Esophagus squamous epithelium (tissue), 5 donors: Measurements from ENCODE around the gene TAF3. TPM values are rescaled to one million over a fixed set of nuclear protein-coding genes. Genes with fewer than 3 reads are reported as not detected.

ENCODE experiments used
- DNase-seq: peaks from one replicate; lab custom pipeline; 2025; lab: John Stamatoyannopoulos, UW
- H3K27ac ChIP-seq, 4 donors: fragments of 200-600 bp; sonication (generic); one replicate each; pipeline ENCODE4 v1.5.1; 2016 to 2019; ENCODE audit warnings: mild to moderate bottlenecking in 1 of 4
- H3K27me3 ChIP-seq, 4 donors: fragments of 200-600 bp; sonication (generic); 1 replicate in 3 of 4; 2 replicates in 1 of 4; pipeline versions ENCODE4 v1.5.1 to v1.6.0; 2017 to 2021; ENCODE audit warnings: antibody characterized with exemption in 1 of 4
- H3K36me3 ChIP-seq, 3 donors: fragments of 200-600 bp; sonication (generic); one replicate each; pipeline ENCODE4 v1.5.1; 2016 to 2019
- H3K4me1 ChIP-seq, 3 donors: fragments of 200-600 bp; sonication (generic); one replicate each; pipeline ENCODE4 v1.5.1; 2017 to 2019
- H3K4me3 ChIP-seq, 4 donors: fragments of 200-600 bp; sonication (generic); 1 replicate in 3 of 4; 2 replicates in 1 of 4; pipeline ENCODE4 v1.5.1; 2016 to 2019; ENCODE audit warnings: mild to moderate bottlenecking in 2 of 4, moderate library complexity in 1 of 4
- H3K9me3 ChIP-seq, 3 donors: fragments of 200-600 bp; sonication (generic); one replicate each; pipeline ENCODE4 v1.5.1; 2016 to 2019
- CTCF ChIP-seq, 6 experiments: fragments of 450-650 bp in 4 of 6; fragments of 200-600 bp in 2 of 6; sonication (generic) in 2 of 6; IDR thresholded peaks; one replicate each; pipeline ENCODE4 v1.5.1; 2016 to 2019; ENCODE audit warnings: antibody characterized with exemption in 6 of 6, mild to moderate bottlenecking in 4 of 6, moderate library complexity in 4 of 6
- POLR2A ChIP-seq, 4 donors: fragments of 450-650 bp; IDR thresholded peaks; one replicate each; pipeline ENCODE4 v1.6.1; 2017; ENCODE audit warnings: antibody characterized with exemption in 4 of 4, mild to moderate bottlenecking in 4 of 4, moderate library complexity in 3 of 4
- WGBS, 2 donors: methylation state at CpG; one replicate each; pipeline ENCODE4 v1.1.5; 2018; 5-methylcytosine and 5-hydroxymethylcytosine counted together
- intact Hi-C: fragments of 100-400 bp; cut with DNase I; formaldehyde crosslinking; loops from one replicate; pipeline ENCODE4 v1.15.0; 2022
- total RNA-seq, 4 donors: library from RNA; depleted of rRNA; stranded (reverse); fragments of >200 nt; gene quantifications; one replicate each; pipeline ENCODE4 v1.1.0, GENCODE V29; 2016
- donor health status: DM: yes; HTN: yes; CAD: no.

TAF3 gene
- total RNA-seq, 4 donors from 2014 or later, result 2.6 to 5.1 (median 3.6) TPM

GRCh38 chr10:8047452-8048280 is 229.4 kb downstream of the TAF3 start:
- intact Hi-C loops, result no loop called here
- WGBS, 2 donors, result 5 to 8% methylated on average over 10 to 15 of the region's 30 CpGs
- no peak overlapping the region for H3K4me3 ChIP-seq
- H3K27ac ChIP-seq, result no peak overlapping the region
- no peak for DNase-seq
- TF ChIP-seq POLR2A (IDR thresholded peaks at IDR 0.05), result no peak
- no peak for TF ChIP-seq CTCF (IDR thresholded peaks at IDR 0.05)
- H3K36me3 ChIP-seq, result no peaks in the 10 kb centered on the region
- H3K27me3 ChIP-seq, result peaks cover 62 to 100% (median 79%) of the 10 kb centered on the region in 4 donors
- H3K4me1 ChIP-seq, result peaks cover 47 to 97% (median 49%) of the 10 kb centered on the region in 3 donors
- H3K9me3 ChIP-seq, result no peaks in the 10 kb centered on the region

GRCh38 chr10:8048281-8049008 is 230.1 kb downstream of the TAF3 start:
- H3K9me3 ChIP-seq, result no peaks in the 10 kb centered on the region
- no peaks in the 10 kb centered on the region for H3K36me3 ChIP-seq
- DNase-seq, result no peak
- no peak overlapping the region for H3K27ac ChIP-seq
- WGBS, 2 donors, result 4 to 8% methylated on average over 10 to 15 of the region's 29 CpGs
- TF ChIP-seq POLR2A (IDR thresholded peaks at IDR 0.05) (no peak), CTCF (IDR thresholded peaks at IDR 0.05) (no peak)
- H3K4me1 ChIP-seq, result peaks cover 55 to 97% (median 56%) of the 10 kb centered on the region in 3 donors
- no peak overlapping the region for H3K4me3 ChIP-seq
- intact Hi-C loops, result no loop called here
- peaks cover 54 to 100% (median 80%) of the 10 kb centered on the region in 4 donors for H3K27me3 ChIP-seq

GRCh38 chr10:8049045-8049864 is 230.9 kb downstream of the TAF3 start:
- H3K27me3 ChIP-seq, result peaks cover 49 to 100% (median 73%) of the 10 kb centered on the region in 4 donors
- 3% methylated on average over 17 of the region's 51 CpGs for WGBS, 2 donors
- DNase-seq, result no peak
- peaks cover 61 to 97% (median 63%) of the 10 kb centered on the region in 3 donors for H3K4me1 ChIP-seq
- H3K4me3 ChIP-seq, result peak overlapping the region in 3 of 4 donors; percentile 7 to 64 (median 46)
- no peaks in the 10 kb centered on the region for H3K36me3 ChIP-seq
- H3K9me3 ChIP-seq, result no peaks in the 10 kb centered on the region
- TF ChIP-seq CTCF (IDR thresholded peaks at IDR 0.05) (no peak), POLR2A (IDR thresholded peaks at IDR 0.05) (no peak)
- H3K27ac ChIP-seq, result no peak overlapping the region
- intact Hi-C loops, result no loop called here

GRCh38 chr10:8049865-8050555 is 231.7 kb downstream of the TAF3 start:
- Histone ChIP-seq H3K27ac (no peak overlapping the region), H3K4me3 (peak overlapping the region; percentile 7 to 64 (median 36)), H3K4me1 (peaks cover 59 to 97% (median 61%) of the 10 kb centered on the region in 3 donors), H3K9me3 (no peaks in the 10 kb centered on the region), H3K27me3 (peaks cover 49 to 100% (median 66%) of the 10 kb centered on the region in 4 donors), H3K36me3 (no peaks in the 10 kb centered on the region)
- no peak for DNase-seq
- TF ChIP-seq CTCF (IDR thresholded peaks at IDR 0.05) (no peak), POLR2A (IDR thresholded peaks at IDR 0.05) (no peak)
- 1 to 5% methylated on average over 4 to 23 of the region's 68 CpGs for WGBS, 2 donors
- intact Hi-C loops, result no loop called here
